GM19238 (cell line): ENCODE results near the gene CDCA4.

ENCODE experiments used
- DNase-seq: peaks from one replicate; pipeline ENCODE4 v3.0.0; 2011; ENCODE audit warnings: low spot score; ENCODE audit not compliant: insufficient read length

Gene CDCA4

DNA sequence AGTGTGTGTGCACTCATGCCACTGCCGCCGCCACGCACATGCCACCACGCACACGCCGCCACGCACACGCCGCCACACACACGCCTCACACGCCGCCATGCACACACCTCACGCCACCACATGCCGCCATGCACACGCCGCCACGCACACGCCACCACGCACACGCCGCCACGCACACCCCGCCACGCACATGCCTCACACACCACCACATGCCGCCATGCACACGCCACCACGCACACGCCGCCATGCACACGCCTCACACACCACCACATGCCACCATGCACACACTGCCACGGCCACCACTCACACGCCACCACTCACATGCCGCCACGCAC lies 29.0 kb downstream of the CDCA4 start:
- no peak for DNase-seq

DNA sequence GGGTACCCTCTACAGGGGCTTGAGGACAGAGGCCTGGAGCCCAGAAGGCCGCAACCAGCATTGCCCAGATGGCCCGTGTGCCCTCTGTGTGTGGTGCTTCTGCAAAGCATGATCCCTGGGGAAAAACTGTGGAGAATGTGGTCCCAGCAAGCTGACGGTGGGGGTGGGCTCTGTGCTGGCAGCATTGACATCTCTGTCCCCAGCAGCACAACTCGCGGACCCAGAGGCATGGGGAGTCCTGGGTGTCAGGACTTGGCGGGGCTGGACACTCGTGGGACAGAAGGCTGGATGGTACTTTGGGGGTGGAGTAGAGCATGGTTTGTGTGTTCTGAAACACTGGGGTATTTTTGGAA lies 31.0 kb downstream of the CDCA4 start:
- no peak for DNase-seq

DNA sequence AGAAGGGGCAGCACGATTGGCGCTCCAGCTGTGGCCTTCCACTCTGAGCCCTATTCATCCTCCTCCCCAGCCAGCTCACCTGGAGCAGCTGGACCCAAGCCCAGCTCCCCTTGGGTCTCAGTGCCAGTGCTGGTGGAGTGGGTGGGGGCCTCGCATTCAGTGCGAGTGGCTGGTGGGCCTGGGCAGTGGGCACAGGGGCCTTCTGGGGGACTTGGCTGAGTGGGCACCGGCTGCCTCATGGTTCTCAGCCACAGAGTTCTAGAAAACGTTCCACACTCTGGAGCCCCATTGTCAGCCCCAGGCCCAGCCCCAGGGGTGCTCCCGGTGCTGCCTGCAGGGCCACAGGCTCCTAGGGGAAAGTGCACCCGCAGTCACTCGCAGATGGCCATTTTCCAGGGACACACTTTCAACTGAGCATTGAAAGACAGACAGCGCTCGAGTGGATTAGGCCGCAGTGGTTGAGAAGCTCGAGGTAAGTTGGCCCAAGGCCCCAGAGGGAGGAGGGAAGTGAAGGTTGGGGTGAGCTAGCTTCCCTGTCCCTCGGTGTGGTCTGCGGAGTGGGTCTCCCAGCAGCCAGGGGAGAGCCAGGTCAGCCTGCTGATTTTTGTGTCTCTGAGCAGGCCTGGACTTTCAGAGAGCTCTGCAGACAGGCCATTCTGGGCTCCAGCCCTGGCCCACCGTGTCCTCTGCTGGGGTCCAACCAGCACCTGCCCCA lies 31.5 kb downstream of the CDCA4 start:
- no peak for DNase-seq

DNA sequence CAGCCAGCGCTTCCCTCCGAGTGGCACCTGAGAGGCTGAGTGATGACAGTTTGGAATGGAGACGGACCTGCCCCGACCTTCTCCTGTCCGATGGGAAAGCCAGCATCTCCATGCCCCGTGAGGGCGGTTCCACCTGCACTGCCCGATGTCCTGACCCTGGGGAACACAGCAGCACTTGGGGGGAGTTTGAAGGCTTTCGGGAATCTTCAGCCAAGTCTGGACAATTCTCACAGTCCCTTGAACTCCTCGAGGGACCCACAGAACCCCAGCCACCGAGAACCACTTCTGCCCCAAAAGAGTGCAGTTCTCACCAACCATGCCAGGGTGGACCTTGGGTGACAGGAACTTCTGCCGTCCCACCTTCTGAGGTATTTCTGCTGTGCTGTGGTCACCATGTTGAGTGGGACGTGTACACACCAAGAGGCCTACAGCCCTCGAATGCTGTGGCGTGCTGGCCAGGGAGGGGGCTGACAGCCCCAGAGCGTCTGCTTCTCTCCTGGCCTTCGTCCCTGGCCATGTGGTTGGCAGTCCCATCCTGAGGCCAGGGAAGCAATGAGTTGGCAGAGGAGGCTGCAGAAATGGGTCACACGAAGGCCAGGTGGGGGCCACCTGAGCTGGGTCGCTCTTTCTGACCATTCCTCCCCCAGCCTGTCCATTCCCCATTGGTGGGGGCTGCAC lies 34.3 kb downstream of the CDCA4 start:
- no peak for DNase-seq

DNA sequence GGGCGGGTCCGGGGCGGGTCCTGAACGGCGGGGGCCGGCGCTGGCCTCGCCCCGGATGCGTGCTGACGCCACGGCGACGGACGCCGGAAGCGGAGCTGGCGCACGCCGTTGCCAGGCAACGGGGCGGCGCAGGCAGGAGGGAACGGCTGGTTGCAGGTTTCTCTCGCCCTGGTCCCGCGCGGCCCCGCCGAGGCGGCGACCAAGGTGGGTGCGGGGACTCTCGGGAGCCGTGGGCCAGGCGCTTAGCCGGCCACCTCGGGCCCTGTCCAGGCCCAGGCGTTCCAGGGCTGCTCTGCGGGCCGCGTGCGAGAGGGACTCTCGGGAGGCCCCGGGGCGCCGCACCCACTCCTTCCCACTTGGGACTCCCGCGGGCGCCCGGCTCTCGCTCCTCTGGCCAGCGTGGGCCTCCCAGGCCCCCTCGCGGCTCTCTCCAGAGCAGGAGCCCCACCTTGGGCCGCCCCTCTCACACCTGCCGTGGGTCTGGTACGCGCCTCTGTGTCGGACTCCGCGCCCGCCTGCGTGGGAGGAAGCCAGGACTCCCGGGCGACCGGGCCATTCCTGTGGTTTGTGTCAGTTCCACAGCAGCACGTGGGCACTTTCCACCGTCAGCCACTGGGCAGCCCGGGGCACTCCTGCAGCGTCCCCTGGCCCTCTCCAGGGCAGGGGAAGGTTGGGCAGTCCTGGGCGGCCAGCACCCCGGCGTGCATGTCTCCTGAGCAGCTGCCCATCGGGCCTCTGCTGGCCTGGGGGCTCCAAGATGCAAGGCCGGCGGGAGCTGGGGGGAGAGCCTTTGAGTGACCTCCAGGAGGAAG lies 35.0 kb downstream of the CDCA4 start, which contains the start of gene CLBA1:
Gene CLBA1 (plus strand): TSS at position 114 of the 812 bp plus-strand sequence. CDS start 644 bp downstream, at position 758.
- DNase-seq: peak; percentile 99

DNA sequence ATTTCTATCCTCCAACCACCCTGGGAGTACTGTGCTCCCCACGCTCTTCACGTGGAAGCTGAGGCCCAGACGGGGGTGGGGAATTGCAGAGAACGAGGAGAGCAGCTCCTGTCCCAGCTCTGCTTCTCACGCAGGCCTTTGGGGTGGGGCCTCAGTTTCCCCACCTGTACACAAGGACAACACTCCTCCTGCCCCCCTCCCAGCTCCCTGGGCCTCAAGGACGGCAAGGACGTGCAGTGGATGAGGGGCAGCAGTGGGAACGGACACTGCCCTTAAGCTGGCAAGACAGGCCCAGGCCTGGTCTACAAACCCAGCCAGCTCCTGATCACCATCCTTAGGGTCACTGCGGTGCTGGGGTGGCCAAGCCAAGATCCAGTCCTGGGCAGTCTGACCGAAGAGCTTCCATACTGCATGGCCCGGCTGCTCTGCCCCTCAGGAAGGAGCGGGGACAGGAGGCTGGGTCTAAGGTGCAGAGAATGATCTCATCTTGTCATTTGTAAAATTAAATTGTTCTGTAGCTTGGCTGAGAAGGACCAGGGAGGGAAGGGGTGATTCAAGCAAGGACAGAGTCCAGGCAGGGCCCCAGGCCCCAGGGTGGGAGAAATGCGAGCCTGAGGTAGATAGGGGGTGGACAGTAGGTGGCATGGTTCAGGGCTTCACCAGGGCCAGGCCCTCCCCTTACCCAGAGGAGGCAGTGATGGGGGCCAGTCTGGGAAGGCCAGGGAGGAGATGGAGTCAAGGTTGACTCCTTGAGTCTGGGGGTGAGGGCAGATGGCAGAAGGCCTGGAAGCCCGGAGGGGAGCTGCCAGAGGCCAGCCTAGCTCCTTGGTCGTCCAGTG lies 36.6 kb downstream of the CDCA4 start:
- no peak for DNase-seq

DNA sequence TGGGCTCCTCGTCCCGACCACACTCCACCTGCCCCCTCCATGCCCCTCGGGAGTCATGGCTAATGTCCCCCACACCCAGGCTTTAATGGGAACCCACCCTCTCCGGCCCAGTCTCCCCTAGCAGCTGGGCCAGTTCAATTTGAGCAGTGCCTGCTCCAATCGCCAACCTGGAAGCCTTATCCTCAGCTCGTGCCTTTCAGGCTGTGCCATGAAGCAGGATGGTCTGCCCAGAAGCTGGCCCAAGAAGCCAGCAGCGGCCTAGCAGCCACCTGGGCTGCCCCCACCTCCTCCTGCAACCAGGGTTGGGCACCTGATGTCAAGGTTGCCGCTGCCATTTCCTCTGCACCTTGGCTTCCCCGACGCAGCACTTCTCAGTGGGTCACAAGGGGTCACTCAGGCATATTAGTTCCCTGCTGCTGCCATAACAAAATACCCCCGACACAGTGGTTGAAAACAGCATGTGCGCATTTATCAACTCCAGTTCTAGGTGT lies 37.6 kb downstream of the CDCA4 start:
- DNase-seq: no peak

DNA sequence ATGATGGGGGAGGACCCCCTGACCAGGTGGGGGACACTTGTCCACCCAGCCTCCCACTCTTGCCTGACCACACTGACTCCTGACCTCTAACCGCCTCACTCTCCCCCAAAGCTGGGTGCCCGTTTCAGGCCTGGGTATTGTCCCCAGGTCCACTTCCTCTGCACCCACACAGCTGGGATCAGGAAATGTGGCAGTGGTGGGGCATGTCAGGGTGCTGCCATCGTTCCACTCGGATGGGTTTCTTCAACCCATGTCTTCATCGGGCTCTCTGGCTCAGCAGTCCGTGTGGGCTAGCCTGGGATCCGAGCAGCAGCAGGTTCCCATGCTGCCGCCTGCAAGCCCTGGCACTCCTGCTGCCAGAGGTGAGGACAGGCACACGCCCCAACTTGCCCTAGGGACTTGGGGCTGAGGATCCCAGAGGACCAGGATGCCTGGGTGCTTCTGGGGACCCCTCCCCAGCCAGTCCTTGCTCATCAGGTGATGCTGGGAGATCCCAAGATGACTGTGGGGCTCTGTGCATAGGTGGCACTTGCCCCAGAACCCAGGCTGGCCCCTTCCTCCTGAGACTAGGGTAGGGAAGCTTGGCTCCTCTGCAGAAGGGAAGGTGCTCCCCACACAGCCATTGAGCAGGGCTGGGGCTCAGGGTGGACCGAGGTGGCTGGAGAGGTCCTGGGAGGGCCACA lies 38.2 kb downstream of the CDCA4 start:
- no peak for DNase-seq

DNA sequence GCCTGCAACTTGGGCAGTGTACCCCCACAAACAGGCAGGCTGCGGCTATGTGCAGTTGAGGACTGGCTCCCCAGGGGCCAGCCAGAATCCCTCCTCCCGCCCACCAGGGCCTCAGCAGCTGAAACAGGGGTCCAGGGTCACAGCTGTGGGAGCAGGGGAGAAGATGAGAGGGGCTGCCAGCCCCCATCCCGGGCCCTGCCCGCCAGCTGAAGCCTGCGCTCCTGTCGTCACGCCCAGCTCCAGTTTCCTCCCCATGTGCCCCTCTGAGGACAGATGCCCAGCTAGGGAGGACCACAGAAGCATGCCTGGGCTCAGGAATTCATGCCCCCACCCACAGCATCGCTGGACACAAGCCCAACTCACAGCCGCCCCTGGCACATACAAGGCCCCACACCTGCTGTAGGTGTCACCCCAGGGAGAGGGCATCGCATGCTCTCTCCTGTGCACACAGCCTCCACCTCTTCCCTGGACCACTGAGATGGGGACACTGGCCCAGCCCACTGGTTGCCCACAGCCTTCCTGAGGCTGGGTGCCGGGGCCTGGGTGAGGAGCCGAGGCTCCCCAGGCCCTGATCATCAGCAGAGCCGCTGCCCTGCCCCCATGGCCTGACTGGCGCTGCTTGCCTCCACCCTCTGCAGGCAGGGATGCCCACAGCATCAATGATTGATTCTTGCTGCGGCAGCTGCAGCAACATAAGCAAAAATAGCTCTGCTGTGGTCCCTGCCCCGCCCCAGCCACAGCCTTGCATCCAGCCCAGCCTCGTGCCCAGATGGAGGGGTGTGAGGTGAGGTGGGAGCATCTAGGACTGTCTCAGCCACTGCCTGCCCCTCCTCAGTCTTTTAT lies 39.0 kb downstream of the CDCA4 start:
- no peak for DNase-seq

DNA sequence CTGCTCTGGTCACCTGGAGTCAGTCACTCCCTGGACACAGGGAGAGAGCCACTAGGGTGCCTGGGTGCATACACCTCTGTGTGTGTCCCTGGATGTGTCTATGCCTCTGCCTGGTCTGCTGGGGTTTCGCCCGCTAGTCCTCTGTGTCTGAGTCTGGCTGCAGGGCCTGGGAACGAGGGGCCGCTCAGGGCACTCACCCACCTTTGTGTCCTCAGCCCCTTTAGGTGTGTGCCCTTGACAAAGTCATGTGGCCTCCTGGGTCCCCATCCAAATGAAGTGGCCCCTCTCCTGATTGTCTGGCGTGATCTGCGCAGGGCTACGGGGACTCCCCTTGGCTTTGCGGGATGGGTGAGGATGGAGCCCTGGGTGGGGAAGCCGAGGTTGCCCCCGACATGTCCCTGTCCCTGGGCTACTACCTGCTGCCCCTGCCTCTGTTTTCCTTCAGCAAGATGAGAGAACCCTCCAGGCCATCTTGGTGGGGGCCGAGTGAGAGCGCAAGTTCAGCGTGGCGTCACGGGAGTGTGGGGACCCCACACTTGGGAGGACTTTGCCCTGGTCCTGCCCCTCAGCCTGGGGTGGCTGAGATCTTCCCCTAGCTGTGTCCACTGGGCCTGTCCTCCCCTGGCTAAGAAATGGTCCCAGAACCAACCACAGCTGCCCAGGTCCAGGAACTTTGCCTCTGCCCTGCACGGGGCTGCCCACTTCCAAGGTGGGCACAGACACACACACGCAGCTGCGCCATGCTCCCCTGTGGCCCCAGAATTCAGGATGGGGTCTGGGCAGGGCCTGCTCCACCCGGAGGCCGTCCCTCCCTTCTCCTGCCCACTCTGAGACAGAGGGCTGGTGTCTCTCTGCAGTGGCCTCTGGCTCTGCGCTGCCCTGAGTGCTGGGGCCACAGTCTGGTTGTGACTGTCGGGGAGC lies 40.0 kb downstream of the CDCA4 start:
- DNase-seq: no peak

DNA sequence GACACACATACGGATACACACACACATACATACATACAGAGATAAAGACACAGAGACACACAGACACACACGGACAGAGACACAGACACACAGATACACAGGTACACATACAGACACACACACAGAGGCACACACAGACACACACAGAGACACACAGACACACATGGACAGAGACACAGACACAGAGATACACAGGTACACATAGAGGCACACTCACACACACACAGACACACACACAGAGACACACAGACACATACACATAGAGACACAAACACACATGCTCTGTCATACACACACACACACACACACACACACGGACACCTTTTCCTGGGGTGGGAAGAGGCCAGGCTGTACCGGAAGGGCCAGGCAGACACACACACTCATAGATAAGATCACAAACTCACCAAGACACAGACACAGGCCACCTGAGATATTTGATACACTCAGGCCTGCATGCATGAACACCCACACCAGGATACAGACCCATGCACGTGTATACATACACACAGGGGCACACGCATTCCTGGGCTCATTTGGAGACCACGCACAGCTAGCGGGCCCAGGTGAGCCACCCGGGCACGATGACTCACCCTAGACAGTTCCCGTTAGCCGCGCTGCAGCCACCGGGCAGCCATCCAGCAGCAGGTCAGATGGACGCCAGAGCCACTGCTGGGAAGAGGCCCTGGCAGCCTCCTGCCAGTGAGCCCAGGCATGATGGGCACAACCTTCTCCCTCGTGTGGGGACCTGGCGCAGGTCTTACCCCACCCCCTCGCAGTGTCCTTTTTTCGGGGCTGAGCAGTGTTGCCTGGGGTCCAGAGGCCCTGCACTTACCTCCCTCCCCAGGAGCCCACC lies 40.9 kb downstream of the CDCA4 start:
- DNase-seq: no peak

DNA sequence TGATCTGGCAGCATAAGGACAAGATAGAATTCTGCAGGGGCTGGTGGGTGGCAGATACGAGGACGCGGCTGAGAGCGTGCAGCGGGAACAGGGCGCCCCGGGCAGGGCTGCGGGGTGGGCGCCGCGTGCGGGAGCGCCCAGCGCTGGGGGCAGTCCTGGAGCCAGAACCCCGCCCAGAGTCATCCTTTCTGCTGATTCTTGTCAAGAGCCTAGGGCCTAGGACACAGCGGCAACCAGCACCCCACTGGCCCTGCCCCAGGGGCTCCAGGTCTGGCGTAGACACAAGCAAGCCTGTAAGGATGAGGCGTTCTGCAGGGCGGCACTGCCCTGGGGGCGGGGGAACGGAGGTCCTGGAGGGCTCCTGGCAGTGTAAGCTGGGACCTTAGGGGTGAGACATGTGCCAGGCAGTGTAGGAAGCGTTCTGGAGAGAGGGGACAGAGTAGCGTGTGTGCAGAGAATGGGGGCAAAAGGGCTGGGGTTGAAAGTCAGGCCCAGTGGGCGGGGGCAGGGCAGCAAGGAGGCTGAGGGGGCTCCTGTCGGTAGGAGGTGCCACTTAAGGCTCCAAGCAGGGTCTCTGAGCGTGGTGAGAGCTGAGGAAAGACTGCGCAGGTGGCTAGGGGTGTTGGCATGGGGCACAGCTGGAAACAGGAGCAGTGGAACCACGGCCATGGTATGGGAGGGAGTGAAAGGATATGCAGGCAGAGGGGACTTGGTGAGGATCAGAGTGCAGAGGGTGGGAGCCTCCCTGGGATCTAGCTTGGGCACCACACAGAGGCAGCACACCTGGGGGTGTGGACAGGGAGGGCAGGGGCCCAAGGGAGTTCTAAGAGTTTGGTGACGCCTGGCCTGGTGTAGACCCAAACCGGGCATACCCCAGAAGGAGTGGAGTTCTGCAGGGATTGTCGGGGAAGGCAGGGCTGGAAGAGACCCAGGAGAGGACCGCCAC lies 41.9 kb downstream of the CDCA4 start:
- DNase-seq: no peak

DNA sequence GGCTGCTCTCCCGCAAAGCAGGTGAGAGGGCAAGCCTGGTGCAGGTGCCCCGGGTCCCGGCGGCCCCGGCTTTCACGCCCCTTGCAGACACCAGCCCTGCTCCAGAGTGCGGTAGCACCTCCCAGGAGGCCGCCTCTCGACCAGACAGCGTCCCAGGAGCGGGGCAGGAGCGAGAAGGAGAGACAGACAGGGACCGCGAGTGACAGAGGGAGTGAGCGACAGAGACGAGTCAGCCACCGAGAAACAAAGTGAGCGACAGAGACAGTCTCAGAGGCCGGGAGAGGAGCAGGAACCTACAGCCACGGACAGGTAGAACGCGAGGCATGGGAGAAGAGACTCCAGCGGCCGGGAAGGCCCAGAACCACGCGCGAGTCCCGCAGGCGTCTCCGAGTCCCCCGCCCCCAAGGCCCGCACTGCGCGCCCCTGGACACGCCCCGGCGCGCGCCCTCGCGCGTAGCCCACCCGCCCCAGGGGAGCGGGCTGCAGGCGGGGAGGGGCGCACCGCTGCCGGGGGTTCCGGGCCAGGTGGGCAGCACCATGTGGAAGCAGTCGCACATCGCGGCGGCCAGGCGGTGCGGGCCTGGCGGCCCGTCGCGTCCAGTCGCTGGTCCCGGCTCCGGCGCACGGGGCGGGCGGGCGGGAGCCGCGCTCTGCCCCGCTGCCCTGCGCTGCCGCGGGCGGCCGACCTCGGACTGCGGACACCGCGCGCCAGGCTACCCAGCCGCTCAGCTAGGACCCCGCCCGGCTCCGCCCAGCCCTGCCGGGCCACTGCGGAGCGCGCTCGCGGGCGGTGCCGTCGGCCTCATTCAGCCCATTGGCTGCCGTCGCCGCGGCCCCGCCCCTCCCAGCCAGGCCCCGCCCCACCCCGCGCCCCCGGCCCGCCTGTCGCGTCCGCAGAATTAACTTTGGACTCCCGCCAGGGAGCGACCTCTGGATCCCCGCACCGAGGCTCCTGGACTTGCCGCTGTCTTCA lies 42.9 kb downstream of the CDCA4 start, which contains the start of gene AHNAK2:
Gene AHNAK2 (minus strand): TSS at position 694 of the 973 bp plus-strand sequence. CDS start 137 bp downstream, at position 557.
- no peak for DNase-seq

DNA sequence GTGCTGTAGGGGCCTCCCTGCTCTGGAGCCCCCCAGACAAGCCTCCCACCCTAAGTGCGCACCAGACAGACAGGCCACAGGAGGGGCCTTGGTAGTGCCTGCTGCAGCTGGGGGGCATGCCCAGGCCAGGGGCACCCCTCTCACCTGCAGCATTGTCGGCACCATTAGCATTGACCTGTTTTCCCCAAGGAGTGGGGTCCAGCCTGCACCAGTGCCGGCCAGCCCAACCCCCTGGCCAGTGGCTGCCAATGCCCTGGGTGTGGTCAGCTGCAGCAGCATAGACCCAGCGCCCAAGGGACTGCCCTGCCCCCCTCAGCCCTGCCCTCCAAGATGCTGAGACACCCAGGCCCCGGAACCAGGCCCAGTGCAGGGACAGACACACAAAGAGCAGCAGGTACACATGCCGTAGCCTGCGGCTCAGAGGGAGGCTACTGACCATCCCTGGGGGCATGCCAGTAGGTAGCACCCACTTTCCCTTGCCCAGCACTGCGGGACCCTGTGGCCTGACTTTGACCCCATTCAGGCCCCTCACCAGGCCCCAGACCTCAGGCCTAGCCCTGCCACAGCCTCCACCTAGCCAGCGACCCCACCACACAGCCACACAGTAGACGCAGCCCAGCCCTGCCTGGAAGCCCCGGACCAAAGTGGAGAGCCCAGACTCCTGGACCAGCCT lies 43.7 kb downstream of the CDCA4 start:
- no peak for DNase-seq
